GM19395 (cell line): ENCODE results near the gene DDX18.
"Not testable (repeated sequence)": the region's sequence is repeated elsewhere in the genome, so short reads cannot be mapped to it uniquely, and the experiment has no call there.

Experiments
- ATAC-seq: cut with Tn5 transposase; IDR thresholded peaks from one replicate; pipeline ENCODE4 v1.9.1; 2021; ENCODE audit warnings: mild to moderate bottlenecking, moderate library complexity; ENCODE audit not compliant: unreplicated experiment

The DDX18 gene

GRCh38 chr2:117814417-117815264, at the start of gene DDX18:
DDX18 (plus strand) TSS chr2:117814691; CDS start chr2:117814778, 87 bp downstream.
- peak; percentile 97 for ATAC-seq

GRCh38 chr2:117770730-117771129, 43.8 kb upstream of the DDX18 start:
- no peak for ATAC-seq

- no peak for ATAC-seq
Measured at GRCh38 chr2:117771969-117772630, 42.4 kb upstream of the DDX18 start.

GRCh38 chr2:117774716-117775115, 39.8 kb upstream of the DDX18 start:
- ATAC-seq = no peak

GRCh38 chr2:117775703-117776219, 38.7 kb upstream of the DDX18 start:
- ATAC-seq = no peak

- no peak for ATAC-seq
Measured at GRCh38 chr2:117776888-117777287, 37.6 kb upstream of the DDX18 start.

- ATAC-seq = peak; percentile 76
Measured at GRCh38 chr2:117785740-117786139, 28.8 kb upstream of the DDX18 start.

GRCh38 chr2:117786520-117786919, 28.0 kb upstream of the DDX18 start:
- no peak for ATAC-seq

- ATAC-seq = no peak
Measured at GRCh38 chr2:117789505-117789904, 25.0 kb upstream of the DDX18 start.

- ATAC-seq = no peak
Measured at GRCh38 chr2:117794668-117795067, 19.8 kb upstream of the DDX18 start.

GRCh38 chr2:117801826-117802225, 12.7 kb upstream of the DDX18 start:
- no peak for ATAC-seq

GRCh38 chr2:117803644-117804325, 10.7 kb upstream of the DDX18 start:
- ATAC-seq = not testable (repeated sequence)

- no peak for ATAC-seq
Measured at GRCh38 chr2:117812443-117812842, 2.0 kb upstream of the DDX18 start.

GRCh38 chr2:117815946-117816345, 1.5 kb downstream of the DDX18 start:
- no peak for ATAC-seq

GRCh38 chr2:117818921-117819320, 4.4 kb downstream of the DDX18 start:
- ATAC-seq = no peak

- no peak for ATAC-seq
Measured at GRCh38 chr2:117820444-117820843, 6.0 kb downstream of the DDX18 start.

- no peak for ATAC-seq
Measured at GRCh38 chr2:117825437-117825836, 10.9 kb downstream of the DDX18 start.

GRCh38 chr2:117827464-117827863, 13.0 kb downstream of the DDX18 start:
- not testable (repeated sequence) for ATAC-seq

- no peak for ATAC-seq
Measured at GRCh38 chr2:117828870-117829269, 14.4 kb downstream of the DDX18 start.

GRCh38 chr2:117832332-117832731, 17.8 kb downstream of the DDX18 start:
- no peak for ATAC-seq

- ATAC-seq = no peak
Measured at GRCh38 chr2:117832905-117833613, 18.6 kb downstream of the DDX18 start.
